Embryonic facial prominence (tissue), 1 donor: ENCODE measurements around the gene ARL13A.
"Not testable (repeated sequence)": the region's sequence is repeated elsewhere in the genome, so short reads cannot be mapped to it uniquely, and the experiment has no call there.

Experiments used
- DNase-seq: peaks from one replicate; pipeline ENCODE4 v3.0.0-alpha.2; 2016; ENCODE audit errors: extremely low spot score

ARL13A gene

DNA sequence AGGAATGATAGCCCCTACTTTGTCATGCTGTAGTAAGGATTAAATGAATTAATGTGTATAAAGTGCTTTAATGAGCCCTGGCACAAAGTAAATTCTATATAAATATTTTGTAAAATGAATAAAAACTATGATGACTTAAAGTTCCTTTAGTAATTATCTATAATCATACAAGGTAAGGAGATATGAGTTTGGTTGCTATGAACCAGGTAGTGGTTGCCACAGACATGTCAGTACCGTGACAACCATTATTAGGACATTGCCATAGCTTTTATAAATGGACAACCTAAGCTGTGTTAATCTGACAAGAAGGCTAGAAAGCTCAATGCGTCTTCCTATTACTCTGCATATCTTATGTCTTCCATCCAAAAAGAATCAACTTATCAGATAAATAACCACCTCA is at the start of gene ARL13A:
TSS of gene ARL13A (plus strand) at position 301 of the 400 bp plus-strand sequence. CDS start 3,982 bp downstream, outside the sequence.
- no peak for DNase-seq

DNA sequence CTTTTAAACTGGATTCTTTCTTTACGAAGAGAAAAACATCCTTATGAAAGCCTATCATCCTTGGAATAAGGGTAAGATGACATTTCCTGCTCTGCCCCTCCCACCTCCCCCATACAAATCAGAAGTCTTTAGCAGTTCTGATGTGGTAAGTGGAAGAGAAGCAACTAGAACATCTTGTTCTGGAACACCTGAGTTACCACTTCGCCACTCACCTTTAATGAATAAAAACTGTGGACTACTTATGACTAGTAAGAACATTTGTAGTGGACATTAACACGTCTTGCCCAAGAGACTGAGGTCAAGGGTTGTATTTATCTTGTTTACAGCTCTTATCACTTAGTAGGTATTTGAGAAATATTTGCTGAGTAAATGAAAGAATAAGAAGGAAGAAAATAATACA is 45.1 kb upstream of the ARL13A start:
- no peak for DNase-seq

DNA sequence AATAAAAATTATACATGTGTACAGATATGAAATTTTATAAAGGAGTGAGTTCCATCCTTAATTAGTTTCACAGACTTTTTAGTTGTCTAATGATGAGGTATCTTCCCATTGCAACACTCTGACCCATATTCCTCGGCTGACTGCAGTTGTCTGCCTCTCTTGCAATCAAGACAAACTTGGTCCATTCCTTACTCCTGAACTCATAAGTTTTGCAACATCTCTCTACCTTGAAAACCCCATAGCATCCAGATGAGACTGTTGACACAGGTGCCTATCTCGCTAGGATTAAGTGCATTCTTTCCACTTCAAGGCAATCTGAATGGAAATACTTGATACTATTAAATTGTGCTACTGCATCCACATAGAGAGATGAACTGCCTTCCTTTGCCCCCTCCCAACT is 43.1 kb upstream of the ARL13A start:
- DNase-seq = no peak

DNA sequence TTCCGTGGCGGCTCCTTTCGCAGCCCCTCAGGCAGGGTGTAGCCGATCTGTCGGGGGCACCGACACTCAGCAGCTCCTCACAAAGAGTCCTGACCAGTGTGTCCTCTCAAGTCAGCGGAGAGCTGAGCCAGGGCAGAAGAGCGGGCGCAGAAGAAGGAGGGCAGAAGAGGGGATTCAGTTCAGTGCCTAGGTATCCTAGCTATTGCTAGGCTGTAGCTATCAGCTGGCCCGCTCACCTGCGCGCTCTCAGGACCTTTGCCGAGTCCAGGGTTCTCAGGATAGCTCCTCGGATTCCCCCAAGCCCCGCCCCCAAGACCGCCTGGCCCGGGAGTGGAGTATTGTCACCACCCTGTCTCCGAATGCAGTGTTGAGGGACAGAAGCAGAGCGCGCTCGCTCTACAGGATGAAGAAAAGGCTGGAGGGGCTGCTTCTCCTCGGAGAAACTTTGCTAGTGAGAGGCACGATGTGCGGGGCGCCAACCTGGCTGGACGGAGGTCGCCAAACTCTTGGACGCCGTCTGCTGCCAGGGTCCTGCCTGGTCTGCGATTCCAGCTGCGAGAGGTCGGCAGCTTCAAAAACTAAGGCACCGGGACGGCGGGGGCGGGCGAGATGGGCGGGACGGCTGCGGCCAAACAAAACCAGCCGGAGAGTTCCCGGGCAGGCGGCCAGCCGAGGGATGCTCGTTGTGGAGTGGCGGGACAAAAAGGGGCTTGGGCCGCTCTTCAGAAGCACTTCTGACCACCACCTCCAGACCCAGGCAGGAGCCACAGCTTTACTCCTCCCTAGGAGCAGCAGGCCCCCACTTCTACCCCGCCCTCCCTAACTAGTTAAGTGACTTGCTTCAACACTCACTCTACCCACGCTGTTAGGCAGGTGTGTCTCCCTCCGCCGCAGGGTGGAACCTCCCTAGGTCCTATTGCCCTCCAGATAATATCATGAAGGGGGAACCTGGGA is 40.6 kb upstream of the ARL13A start, which contains the start of gene XKRX:
TSS of gene XKRX (minus strand) at position 258 of the 954 bp plus-strand sequence. CDS start 613 bp downstream, outside the sequence.
- DNase-seq = no peak

DNA sequence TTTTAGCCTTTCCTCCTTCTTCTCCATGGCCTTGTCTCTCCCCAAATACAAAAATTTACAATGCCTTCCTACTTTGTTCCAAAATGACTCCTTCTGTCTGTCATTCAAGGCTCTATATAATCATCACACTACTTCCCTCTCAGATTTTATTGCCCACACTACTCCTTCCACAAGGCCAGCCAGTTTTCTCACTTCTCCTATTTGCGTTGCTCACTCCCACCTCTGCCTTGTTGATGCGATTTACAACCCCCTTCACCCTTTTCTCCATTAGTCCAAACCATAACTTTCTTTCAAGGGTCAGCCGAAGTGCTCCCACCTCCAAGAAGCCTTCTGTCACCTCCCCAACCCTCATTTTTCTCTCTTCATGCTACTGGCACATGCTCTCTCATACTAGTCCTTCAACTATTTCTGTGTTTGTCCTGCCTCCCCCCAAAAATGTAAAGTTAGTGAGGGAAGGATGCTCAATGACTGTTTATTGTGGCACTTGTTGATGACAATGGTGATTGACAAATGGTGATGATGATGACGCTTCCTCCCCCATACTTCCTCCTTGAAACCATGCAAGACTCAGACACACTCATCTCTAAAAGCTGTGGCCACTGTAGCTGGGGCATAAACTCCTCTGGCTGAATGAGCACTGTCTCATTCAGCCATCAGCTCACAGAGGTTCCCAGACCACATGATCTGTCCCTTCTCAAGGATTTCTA is 38.1 kb upstream of the ARL13A start:
- no peak for DNase-seq

DNA sequence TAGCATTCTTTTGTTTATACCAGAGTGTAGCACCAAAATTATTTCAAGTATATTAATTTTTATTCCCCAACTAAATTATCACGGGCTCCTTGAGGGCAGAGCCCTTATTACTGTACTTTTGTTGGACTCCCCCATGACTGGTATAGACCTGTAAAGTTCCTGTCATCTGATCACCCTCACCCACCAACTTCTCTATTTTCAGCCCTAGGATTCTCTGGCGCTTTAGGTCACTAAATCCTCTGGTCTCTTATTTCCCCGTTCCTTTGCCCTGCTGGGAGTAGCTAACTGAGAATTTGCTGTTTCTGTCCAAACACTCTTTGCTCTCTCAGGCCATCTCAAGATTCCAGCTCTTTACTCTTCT is 37.6 kb upstream of the ARL13A start:
- DNase-seq = no peak

DNA sequence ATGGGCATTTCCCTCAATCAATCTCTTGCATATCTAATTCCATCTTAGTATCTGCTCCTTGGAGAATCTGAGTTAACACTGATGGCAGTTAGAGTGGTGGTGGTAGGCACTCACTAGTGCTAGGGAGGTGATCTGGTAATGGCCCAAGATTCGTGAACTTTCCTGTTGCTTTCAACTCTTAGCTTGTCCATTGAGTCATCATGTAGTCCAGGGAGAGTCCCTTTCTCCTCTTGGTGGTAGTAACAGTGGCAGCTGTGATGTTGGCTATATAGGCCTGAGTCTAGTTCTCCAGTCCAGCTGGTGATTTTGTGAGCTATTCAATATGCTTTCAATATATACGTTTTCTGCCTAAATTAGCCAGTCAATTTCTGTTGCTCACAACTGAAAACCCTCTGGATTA is 33.7 kb upstream of the ARL13A start:
- no peak for DNase-seq

DNA sequence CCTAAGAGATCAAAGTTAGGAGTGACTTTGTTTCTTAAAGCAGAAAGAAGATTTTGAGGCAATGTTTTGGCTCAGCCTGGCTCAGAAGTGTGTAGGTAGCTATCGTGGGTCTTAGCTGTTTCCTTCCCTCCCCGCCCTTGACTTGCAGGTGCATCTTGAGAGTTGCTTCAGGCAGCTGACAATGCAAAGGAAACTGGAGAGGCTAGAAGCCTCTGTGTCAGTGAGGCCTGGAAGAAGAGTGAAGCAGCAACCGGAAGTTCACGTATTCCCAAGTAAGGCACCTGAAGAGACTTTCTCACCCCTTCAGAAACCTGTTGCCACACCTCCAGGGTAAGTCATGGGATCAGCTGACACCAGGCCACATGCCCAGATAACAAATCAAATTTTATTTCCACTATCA is 30.2 kb upstream of the ARL13A start:
- DNase-seq = no peak

DNA sequence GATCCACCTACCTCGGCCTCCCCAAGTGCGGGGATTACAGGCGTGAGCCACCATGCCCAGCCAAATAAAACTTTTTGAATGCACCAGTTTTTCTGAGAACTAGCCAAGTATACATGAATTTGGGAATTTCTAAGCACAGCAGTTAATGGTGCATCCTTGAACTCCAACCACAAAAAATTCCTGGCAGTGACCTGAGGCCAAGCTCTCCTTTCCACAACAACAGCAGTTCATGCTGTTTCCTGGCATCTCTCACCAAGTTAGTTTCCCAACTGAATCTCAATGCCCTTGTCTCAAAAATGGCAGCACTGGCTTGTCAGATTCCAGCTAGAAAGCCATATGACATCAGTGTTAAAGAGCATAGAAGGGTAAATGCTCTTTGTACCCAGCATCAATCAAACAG is 24.9 kb upstream of the ARL13A start:
- no peak for DNase-seq

DNA sequence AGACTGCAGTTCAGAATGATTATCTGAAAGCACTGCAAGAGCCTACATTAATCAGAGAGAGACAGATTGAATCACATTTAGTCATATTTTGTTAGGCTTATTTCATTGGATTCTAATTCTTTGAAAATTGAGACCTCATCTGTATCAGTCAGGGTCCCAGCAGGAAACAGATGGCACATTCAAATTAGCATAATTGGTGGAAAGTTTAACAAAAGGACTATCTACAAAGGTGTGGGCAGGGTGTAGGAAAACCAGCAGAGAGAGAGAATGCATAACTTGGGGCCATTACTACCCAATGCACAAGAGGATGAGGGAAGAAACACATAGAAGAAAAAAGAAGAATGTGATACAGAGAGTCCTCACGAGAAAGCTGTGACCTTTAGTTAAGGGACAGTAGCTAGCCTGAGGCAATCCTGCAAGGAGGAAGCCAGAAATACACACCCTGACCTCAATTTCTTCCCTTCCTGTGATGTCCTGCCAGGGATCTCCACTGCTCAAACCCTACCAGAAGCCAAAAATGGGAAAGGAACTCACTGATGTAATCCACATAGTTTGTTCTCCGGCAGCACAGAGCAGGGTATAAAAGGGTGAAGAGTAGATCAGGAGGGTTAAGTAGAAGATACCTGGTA is 23.1 kb upstream of the ARL13A start:
- no peak for DNase-seq

DNA sequence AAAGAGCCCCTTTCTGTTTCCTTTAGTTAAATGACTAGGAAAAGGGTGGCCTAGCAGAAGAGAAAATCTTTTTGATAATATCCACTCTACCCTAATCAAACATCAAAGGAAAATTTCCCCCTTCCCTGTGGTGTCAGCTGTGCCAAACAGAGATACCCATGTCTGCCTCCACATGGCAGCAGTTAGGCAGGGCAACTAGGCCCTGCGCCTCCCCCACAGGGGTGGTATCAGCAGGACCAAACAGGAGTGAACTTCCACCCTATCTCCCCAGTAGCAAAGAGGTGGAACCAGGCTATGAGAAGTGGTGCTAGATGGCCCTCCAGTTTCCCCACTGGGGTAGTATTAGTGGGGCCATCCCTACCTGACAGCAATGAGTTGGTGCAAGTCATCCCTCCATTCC is 21.0 kb upstream of the ARL13A start:
- DNase-seq = no peak

DNA sequence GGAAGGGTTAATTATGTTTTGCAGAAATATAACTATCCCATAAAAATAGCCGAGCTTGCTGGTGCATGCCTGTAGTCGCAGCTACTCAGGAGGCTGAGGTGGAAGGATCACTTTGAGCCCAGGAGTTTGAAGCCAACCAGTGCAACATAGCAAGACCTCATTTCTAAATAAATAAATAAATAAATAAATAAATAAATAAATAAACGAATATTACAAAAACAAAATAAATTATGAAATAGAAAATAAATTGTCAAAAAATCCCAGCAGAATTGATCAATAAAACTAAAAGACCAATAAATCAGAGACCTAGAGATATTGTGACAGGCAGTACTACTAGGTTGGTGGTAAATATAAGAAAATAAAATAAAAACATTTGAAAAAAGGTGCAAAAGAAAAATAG is 6.7 kb upstream of the ARL13A start:
- no peak for DNase-seq

DNA sequence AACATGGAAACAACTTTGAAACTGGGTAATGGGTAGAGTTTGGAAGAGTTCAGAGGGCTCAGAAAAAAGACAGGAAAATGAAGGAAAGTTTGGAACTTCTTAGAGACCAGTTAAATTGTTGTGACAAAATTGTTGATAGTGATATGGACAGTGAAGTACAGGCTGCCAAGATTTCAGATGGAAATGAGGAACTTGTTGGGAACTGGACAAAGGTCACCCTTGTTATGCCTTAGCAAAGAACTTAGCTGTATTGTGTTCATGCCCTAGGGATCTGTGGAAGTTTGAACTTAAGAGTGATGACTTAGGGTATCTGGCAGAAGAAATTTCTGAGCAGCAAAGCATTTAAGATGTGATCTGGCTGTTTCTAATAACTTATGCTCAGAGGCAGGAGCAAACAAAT is 5.1 kb upstream of the ARL13A start:
- DNase-seq = no peak

DNA sequence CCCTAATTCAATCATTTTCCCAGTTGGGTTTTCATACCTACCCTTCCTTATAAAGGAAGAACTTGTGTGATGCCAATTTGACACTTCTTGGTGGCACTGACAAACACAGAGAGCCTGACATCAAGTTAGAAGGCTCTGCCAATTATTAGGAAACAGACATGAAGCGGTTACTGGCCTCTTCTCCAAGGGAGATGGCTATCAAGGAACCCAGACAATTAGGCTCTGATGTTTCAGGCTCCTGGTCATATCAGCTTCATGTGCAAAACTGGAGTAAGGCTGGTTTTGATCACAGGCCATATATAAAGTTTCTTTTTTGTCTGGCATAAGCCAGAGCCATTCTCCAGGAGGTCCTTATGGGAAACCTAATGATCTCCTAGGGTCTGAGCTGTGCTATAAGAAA is 428 bp downstream of the ARL13A start:
- no peak for DNase-seq

DNA sequence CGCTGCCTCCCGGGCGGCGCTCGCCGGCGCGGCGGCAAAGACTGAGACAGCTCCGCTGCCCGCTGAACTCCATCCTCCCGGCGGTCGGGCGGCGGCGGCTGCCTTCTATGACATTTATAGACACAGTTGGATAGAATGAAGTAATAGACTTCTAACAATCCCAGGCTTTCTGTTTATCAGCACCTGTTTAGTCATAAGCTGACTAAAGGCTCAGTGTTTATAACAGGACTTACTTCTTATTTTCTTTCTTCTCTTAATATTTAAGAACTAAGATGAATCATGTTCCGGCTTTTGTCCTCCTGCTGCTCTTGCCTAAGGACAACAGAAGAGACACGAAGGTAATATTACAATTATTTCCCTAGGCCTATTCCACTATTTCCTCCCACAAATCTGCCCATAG is 3.9 kb downstream of the ARL13A start:
- DNase-seq = no peak

DNA sequence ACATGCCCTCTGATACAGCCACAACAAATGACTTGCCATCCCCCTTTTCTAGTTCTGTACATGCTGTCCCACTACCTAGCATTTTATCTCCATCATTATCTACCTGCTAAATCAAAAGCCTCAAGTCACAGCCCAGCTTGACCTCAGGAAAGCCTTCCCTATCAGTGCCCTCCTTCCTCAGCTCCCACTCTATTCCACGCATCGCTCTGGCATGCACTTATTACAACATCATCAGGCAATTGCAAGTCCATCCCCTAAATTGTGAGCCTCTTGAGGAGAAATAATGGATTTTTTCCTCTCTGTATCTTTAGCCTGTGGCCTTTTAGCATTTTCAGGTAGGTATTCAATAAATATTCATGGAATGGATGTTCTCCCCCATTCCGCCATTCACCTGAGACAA is 5.7 kb downstream of the ARL13A start:
- DNase-seq = no peak

DNA sequence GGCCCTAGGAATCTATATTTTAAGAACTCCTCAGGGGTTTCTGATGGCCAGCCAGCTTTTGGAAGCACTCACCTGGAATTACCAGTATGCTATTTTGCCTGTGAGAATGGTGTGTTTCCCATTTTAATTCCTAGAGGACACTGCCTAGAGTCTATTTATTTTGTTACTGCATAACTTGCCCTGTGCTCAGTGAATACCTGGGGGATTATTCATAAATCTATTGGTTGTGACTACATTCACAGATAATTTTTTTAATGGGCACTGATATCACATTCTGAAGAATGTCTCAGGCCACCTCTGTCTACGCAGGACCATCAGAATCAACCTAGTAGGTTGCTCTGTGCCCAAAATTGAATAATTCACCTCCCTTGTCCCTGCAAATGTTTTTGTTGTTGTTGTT is 6.7 kb downstream of the ARL13A start:
- DNase-seq = no peak

DNA sequence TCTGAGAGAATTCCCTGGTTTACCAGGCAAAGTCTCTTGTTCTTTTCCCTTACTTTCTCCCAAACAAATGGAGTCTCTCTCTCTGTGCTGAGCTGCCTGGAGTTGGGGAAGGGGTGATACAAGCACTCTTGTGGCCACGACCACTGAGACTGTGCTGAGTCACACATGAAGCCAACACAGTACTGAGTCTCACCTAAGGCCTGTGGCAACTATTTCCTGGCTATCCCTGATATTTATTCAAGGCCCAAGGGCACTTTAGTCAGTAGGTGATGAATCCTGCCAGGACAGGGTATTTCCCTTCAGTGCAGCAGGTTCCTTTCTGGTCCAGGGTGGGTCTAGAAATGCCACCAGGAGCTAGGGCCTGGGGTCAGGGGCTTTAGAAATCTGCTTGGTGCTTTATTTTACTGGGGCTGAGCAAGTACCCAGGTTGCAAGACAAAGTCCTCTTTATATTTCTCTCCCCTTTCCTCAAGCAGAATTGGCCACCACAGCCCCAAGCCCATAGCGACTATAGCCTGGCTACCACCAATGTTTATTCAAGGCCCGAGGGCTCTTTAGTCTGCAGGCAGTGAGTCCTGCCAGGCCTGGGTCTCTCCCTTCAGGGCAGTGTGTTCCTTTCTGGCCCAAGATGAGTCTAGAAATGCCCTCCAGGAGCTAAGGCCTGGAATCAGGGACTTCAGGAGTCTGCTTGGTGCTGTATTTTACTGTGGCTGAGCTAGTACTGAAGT is 10.5 kb downstream of the ARL13A start:
- no peak for DNase-seq

DNA sequence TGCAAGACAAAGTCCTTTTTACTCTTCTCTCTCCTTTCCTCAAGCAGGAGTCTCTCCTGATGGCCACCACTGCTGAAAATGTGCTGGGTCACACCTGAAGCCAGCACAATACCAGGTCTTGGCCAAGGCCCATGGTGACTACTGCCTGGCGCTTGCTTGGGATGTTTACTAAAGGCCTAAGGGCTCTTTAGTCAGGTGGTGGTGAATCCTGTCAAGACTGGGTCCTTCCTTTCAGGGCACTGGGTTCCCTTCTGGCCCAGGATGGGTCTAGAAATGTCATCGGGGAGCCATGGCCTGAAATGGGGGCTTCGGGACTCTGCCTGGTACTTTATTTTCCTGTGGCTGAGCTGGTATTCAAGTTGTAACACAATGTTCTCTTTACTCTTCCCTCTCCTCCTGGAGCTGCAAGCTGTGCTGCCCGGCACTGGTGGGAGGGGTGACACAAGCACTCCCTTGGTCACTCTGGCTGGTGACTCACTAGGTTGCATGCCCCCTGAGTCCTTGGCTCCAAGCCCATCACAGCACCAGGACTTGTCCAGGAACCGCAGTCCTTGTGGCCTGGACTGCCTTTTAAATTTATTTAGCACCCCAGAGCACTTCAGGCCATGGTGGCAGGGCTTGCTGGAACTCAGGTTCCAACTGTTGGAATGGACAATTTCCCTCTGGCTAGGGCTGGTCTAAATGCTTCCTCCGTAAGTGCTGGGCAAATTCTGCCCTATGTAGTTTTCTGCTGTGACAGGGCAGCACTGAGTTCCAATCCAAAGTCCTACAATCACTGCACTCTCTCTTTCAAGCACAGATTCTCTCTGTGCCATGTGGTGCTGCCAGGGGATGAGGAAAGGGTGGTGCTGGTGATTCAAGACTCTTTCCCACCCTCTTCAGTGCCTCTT is 11.3 kb downstream of the ARL13A start:
- no peak for DNase-seq

DNA sequence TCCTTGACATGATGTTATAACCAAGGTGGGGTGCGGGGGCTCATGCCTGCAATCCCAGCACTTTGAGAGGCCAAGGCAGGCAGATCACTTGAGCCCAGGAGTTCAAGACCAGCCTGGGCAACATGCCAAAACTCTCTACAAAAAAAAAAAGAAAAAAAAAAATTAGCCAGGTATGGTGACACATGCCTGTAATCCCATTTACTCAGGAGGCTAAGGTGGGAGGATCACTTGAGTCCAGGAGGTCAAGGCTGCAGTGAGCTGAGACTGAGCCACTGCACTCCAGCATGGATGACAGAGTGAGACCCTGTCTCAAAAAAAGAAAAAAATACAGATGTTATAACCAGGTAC is 12.0 kb downstream of the ARL13A start:
- not testable (repeated sequence) for DNase-seq

DNA sequence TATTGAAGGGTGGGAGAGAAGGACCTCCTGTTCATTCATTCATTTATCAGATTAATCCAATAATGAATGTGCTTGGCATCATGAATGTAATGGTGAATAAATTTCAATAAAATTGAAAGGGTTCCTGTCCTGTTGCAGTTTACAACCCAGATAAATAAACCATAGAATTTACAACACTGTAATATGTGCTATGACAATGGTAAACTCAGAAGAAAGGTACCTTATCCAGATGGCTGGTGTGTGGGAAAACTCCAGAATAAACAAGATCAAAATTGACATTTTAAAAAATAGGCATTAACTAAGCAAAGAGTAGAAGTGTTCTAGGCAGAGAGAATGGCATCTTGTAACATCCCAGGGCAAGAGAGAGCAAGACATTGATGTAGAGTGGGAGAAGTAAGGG is 15.3 kb downstream of the ARL13A start:
- no peak for DNase-seq
